Erythroblast (primary cell): Measurements from ENCODE around the gene TMEM135.
"Not testable (repeated sequence)": the region's sequence is repeated elsewhere in the genome, so short reads cannot be mapped to it uniquely, and the experiment has no call there.

Experiments used
- DNase-seq, 2 experiments: peaks; one replicate each; lab custom pipeline; 2025; lab: John Stamatoyannopoulos, UW
- GATA1 ChIP-seq: IDR thresholded peaks from 2 replicates; pipeline ENCODE4 v1.6.1; 2011; ENCODE audit warnings: low read depth, mild to moderate bottlenecking, control low read depth, low read length, moderate library complexity
- POLR2A ChIP-seq: IDR thresholded peaks from 2 replicates; pipeline ENCODE4 v1.6.1; 2011; ENCODE audit warnings: mild to moderate bottlenecking, low read length

TMEM135 gene

DNA sequence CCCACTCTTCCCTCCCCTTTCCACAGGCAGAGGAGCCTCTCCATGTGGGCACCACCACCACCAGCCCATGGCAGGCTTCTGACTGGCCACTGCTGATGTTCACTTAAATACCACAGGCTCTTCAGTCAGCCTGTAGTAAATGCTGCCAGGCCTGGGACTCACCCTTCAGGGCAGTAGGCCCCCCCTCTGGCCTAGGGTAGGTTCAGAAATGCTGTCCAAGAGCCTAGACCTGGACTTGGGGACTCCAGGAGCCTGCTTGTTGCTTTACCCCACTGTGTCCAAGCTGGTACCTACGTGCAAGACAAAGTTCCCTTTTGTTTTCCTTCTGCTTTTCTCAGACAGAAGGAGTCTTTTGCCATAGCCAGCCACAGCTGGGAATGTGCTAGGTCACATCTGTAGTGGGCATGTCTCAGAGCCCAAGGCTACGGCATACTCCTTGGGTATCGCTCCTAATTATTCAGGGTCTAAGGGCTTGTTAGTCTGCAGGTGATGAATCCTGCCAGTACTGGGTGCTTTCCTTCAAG, 38.6 kb downstream of the TMEM135 start:
- DNase-seq: no peak
- TF ChIP-seq GATA1 (no peak), POLR2A (no peak)

- TF ChIP-seq POLR2A: no peak
- DNase-seq: no peak
These were observed 39.2 kb downstream of the TMEM135 start for GRCh38 chr11:87076874-87077429.

DNA sequence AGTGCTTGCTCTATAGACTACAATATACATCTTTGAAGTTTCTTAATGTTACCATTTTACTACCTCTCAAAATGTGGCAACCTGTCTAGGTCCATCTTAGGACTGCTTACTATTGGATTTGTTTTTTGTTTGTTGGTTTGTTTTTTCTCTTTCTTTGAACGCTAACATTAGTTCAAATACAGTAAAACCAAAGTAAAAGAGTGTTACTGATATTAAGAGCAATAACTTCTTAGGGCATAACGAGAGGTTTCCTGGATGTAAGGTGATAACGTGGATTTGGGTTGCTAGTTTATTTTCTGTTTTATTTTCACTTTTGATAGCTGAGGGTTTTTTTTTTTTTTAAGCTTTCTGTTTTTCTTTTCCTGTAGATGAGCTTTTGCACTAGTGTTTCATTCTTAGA, 43.6 kb downstream of the TMEM135 start:
- DNase-seq: no peak
- TF ChIP-seq GATA1 (no peak), POLR2A (no peak)

DNA sequence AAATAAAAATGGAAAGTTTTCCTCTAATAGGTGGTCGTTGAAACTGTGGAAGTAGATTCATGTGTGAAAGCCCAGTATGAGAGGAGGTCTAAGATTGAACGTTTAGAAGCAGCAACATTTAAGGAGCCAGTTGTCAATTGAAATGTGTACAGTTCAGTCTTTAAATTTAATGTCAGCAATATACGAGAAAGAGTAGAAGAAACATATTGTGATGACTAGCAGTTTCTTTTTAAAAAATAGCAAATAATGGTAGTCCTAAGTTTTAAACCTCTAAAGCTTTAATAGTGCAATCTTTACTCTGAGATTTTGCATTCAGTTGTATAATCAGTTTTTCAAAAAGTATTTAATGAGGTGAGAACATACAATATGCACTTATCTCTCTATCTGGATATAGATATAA, 44.9 kb downstream of the TMEM135 start:
- no peak for TF ChIP-seq POLR2A
- no peak for TF ChIP-seq GATA1
- DNase-seq: no peak

DNA sequence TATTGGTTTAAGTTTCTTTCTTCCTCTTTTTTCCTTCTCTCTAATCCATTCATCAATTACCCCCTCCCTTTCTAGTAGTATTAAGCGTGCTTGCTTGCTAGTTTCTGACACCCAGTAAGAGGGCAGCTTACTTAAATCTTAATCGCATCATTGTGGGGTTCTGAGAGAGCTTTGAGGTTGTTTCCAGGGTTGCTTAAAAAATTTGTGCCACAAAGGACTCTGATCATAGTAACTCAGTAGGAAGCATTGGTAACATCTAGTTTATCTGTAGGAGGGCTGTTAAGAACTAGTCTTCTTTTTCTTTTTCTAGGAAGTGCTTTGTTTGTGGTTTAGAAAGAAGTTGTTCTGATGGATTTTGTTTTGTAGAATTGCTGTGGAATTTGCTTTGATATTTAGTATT, 45.3 kb downstream of the TMEM135 start:
- TF ChIP-seq GATA1: no peak
- no peak for TF ChIP-seq POLR2A

GRCh38 chr11:87092159-87092558, 54.4 kb downstream of the TMEM135 start:
- DNase-seq: peak; percentile 26 to 74
- TF ChIP-seq POLR2A (no peak), GATA1 (no peak)

More for the DNA sequence above, 45.3 kb downstream of the TMEM135 start:
- DNase-seq: no peak

- no peak for TF ChIP-seq GATA1
- TF ChIP-seq POLR2A: no peak
- no peak for DNase-seq
These were observed 54.8 kb downstream of the TMEM135 start for GRCh38 chr11:87092567-87092966.

- peak; percentile 79 for DNase-seq
- no peak for TF ChIP-seq POLR2A
- no peak for TF ChIP-seq GATA1
These were observed 59.8 kb downstream of the TMEM135 start for GRCh38 chr11:87097582-87097981.

GRCh38 chr11:87101956-87102580, 64.3 kb downstream of the TMEM135 start:
- no peak for DNase-seq
- TF ChIP-seq GATA1: no peak
- TF ChIP-seq POLR2A: no peak

- peak in 1 of 2 experiments; percentile 34 for DNase-seq
These were observed 68.1 kb downstream of the TMEM135 start for GRCh38 chr11:87105826-87106225.

GRCh38 chr11:87107379-87107778, 69.6 kb downstream of the TMEM135 start:
- not testable (repeated sequence) for DNase-seq

GRCh38 chr11:87110443-87111131, 72.9 kb downstream of the TMEM135 start:
- DNase-seq: no peak
- no peak for TF ChIP-seq POLR2A
- no peak for TF ChIP-seq GATA1

DNA sequence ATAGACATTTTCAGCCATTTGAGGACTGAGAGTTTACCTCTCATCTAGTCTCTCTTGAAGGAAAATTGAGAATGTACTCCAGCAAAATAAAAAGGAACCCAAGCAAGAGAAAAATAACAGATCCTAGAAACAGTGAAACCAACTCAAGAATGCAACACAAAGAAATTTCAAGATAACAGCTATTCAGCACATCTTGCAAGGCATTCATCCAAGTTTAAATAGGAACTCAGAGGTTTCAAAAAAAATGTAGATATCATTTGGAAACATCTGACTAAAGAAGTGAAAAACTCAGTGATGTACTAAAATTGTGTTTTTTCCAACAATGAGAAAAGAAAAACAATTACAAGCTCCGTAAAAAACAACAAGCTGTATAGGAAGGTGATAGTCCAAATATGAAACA, 76.4 kb downstream of the TMEM135 start:
- TF ChIP-seq GATA1 (no peak), POLR2A (no peak)
- peak in 1 of 2 experiments; percentile 14 for DNase-seq

DNA sequence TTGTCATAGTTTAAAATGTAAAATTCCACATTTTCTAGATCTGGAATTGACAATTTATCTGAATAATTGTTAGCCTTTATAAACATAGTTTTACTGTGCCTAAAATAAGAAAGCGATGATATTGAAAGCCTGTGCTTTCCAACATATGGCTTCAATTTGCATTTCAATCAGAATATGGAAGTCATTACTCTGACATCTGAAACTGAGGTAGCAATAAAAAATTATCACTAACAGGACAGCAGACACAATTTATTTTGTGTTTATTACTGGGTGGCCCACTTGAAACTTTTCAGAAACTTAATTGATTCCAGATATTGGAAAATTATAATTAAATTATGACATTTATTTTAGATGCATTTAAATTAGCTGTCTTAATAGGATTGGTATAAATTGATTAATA, 78.5 kb downstream of the TMEM135 start:
- no peak for DNase-seq
- TF ChIP-seq GATA1 (no peak), POLR2A (no peak)
